Thyroid gland (tissue), 4 donors: ENCODE measurements around the gene PDGFB.

Experiments used
- CTCF ChIP-seq, 6 experiments: fragments of 200-600 bp in 3 of 6; fragments of 450-650 bp in 3 of 6; sonication (generic) in 3 of 6; IDR thresholded peaks; one replicate each; pipeline ENCODE4 v1.5.1; 2016 to 2019; ENCODE audit warnings: antibody characterized with exemption in 6 of 6, mild to moderate bottlenecking in 2 of 6, inconsistent platforms in 1 of 6, moderate library complexity in 1 of 6
- POLR2A ChIP-seq, 2 donors: fragments of 450-650 bp; IDR thresholded peaks; one replicate each; pipeline ENCODE4 v1.6.1; 2017; ENCODE audit warnings: antibody characterized with exemption in 2 of 2, mild to moderate bottlenecking in 2 of 2, moderate library complexity in 1 of 2

- TF ChIP-seq CTCF (IDR thresholded peaks at IDR 0.05): no peak
- no peak for TF ChIP-seq POLR2A (IDR thresholded peaks at IDR 0.05)
Observed at GRCh38 chr22:39251762-39252460, 7.1 kb upstream of the PDGFB start.
